ENCODE measurements around the gene POFUT2.
A peak's percentile ranks its signal among the peaks of the same experiment; 100 is the strongest.

POFUT2 gene, protein sequence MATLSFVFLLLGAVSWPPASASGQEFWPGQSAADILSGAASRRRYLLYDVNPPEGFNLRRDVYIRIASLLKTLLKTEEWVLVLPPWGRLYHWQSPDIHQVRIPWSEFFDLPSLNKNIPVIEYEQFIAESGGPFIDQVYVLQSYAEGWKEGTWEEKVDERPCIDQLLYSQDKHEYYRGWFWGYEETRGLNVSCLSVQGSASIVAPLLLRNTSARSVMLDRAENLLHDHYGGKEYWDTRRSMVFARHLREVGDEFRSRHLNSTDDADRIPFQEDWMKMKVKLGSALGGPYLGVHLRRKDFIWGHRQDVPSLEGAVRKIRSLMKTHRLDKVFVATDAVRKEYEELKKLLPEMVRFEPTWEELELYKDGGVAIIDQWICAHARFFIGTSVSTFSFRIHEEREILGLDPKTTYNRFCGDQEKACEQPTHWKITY

DNA sequence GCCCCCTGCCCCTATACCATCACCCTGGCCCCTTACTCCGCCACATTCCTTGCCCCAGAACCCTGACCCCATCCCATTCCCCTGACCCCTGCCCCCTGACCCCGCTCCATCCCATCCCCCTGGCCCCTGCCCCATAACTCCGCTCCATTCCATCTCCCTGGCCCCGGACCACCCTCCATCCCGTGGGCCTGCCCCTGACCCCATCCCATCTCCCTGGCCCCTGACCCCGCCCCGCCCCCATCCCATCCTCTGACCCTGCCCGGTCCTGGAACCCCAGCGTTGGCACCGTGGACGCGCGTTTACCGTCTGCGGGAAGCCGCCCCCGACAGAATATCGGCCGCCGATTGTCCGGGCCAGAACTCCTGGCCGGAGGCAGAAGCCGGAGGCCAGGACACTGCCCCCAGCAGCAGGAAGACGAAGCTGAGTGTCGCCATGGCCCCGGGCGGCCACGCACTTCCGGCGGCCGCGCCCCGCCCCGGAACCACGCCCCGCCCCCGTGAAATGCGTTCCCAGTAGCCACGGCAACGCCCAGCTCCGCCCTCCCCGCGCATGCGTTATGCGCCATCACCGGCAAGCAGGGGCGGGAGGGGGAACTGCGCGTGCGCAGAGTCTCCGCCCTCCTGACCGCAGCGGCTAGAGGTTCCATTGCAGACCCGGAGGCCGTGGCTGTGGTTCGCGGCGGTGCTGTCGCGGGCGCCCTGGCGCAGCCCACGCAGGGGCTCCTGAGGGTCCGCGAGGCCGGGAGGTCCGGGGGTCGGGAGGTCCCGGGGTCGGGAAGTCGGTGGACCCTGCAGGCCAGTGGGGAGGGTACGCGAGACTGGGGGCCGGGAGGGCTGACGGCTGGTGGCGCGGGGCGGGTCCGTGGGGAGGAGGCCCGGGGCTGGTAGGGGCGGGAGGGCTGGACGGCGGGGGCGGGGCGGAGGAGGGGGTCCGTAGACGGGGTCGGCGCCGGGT, at the start of gene POFUT2:
Gene POFUT2 (minus strand): TSS at position 458 of the 954 bp plus-strand sequence. CDS start 24 bp downstream, at position 434.
- peak; percentile 90 for DNase-seq

DNA sequence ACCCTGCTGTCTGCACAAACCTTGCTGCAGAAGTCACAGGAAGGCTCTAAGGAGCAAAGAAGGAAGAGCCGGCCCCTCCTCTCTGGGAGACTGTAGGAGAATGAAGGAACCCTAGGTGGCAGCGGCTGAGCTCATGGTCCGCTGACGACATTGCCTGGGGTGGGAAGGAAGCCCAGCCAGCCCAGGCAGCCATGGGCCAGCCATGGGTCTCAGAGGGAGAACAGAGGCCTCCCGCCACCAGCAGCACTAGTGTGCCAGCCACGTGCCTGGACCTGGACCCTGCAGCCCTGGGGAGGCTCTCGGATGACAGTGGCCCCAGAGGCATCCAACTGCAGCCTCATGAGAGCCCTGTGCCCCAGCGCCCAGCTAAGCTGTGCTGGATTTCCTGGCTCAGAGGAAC, 49.2 kb upstream of the POFUT2 start:
- DNase-seq: no peak

DNA sequence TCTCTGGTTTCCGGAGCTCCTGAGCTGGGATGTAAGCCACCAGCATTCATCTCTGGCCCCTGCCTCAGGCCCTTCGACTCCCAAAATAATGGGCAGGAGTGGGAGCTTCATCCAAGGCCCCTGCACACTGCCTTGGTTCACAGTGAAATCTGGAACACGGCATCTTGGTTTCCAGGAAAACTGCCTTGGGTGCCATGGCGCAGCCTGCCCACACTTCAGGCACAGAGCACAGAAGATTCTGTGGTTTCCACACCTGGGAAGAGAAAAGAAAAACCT, 48.8 kb upstream of the POFUT2 start:
- DNase-seq: no peak

DNA sequence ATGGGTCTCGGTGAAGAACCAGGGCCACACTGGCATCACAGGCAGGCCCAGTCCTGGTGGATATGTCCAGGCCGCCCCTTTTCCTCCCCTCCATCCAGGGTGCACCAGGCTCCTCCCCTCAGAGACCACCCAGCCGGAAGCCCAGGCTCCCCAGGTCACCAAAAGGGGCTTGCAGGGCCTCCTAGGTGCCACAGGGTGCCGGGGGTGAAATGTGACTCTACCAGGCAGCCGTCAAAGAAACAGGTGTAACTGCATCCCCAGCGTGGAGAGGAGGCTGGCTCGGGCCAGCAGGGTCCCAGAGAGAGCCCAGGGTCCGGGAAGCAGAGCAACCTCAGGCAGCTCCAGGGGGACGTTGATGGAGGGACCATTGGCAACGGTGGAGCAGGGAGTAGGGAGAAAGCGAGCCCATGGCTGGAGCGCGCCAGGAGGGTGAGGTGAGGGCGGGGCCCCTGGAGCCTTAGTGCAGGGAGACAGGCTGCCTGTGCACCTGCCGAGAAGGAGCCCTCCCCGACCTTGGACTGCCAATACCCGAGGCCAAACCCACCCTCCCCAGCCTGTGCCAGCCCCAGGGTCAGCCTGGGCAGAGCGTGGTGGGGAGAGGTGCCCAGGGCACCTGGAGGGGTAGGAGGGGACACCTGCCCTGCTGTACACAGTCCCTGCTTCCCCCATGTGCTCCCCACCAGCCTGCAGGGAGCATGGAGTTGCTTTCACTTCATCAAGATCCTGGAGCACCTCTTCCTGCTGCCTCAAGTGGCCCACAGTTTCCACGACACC, 48.3 kb upstream of the POFUT2 start:
- no peak for DNase-seq

DNA sequence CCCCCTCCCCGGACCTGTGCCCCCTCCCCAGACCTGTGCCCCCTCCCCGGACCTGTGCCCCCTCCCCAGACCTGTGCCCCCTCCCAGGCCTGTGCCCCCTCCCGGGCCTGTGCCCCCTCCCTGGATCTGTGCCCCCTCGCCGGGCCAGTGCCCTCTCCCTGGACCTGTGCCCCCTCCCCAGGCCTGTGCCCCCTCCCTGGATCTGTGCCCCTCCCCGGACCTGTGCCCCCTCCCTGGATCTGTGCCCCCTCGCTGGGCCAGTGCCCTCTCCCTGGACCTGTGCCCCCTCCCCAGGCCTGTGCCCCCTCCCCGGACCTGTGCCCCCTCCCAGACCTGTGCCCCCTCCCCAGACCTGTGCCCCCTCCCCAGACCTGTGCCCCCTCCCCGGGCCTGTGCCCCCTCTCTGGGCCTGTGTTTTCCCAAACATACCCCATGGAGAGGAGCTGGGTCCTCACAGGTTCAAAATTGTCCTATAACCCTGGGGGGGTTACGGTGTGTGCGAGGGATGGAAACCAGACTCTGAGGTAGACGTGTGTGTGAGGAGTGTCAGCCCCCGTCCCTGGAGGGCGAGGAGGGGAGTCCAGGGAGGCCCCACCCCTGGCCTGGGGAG, 47.6 kb upstream of the POFUT2 start:
- no peak for DNase-seq

DNA sequence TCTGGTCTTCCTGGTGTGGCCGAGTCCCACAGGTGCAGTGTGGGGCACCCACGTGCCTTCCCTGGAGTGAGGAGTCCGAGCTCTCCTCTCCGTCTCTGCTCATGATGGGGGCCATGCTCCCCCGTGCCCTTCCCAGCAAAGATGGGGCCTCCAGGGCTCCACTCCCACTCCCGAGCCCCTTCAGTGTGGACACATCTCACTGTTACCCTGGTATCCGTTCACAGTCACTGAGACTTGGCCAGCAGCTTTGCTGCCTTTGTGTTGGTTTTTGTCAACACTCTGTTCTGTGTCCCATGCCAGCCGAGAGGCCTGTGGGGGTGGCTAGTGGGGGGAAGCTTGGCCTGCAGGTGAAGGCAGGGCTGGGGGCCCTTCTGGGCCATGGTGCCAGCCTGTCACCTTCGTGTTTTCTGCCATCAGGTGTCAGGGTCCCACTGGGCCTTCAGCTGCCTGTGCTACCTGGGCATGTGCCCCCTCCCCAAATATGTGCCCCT, 46.9 kb upstream of the POFUT2 start:
- no peak for DNase-seq

DNA sequence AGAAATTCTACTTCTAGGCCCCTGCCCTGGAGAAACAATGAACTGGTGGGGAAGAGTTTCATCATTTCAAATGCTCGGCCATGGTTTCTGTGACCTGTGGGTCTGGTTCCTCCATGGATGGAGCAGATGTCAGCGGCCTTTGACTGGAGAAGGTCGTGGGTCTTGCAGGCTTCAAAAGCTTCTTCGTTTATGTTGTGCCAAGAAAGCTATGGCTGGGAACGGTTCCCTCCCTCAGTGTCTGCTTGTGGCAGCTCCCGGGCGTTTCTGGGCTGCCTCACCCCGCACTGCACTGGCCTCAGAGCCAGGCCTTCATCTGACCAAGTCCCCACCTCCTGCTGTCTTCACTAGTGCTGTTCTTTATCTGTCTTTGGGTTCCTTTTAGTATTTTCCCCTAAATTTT, 46.4 kb upstream of the POFUT2 start:
- no peak for DNase-seq

DNA sequence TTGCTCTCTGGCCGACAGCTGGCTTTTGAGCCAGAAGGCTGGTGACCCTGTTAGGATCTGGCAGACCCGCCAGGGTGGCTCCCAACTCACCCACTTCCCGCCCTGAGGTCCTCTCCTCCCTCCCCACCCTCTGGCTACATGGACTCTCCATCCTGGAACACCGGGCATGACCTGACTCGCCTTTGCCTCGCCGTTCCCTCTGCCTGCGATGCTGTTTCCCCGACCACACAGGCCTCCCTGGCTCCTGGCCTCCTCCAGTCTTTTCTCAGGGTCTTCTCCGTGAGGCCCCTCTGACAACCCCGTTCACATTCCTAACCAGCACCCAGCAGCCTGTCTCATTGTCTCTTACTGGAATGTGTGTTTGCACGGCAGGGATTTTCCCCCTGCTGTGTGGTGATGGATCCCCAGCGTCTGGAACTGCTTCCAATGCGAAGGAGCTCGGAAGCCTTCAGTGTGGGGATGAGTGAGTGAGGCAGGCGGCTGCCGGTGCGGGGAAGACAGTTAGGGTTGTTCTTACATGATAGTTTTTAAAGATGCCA, 46.0 kb upstream of the POFUT2 start:
- no peak for DNase-seq

DNA sequence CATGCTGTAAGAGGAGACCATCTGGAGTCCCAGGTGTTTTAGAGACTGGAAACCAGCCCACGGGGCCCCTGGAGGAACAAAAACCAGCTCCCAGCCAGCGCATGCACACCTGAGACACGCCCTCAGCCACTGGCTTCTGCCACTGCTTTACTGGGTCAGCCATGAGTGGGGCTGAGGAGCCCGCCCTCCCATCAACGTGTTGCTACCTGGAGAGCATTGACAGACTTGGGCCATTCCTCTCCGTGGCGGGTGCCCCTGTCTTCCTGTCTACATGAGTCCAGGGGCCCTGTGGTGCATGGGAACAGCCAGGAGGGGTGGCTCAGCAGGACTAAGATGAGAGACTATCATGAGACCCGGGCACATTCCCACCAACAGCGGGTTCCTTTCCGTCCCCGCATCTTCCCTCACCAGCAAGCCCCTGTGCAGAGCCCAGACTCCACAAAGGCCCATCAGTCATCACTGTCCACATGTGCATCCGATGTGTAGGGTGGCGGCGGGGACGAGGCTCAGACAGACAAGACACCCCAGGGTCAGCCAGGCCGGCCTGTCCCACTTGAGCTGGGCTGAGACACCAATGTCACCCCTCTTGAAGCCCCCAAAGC, 45.4 kb upstream of the POFUT2 start:
- DNase-seq: no peak

DNA sequence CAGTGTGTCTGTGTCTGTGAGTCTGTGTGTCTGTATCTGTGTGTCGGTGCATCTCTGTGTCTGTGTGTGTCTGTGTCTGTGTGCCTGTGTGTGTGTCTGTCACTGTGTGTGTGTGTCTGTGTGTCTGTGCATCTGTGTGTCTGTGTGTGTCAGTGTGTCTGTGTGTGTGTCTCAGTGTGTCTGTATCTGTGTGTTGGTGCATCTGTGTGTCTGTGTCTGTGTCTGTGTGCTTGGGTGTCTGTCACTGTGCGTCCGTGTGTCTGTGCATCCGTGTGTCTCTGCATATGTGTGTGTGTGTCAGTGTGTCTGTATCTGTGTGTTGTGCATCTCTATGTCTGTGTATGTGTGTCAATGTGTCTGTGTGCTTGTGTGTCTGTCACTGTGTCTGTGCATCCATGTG, 44.7 kb upstream of the POFUT2 start:
- no peak for DNase-seq

DNA sequence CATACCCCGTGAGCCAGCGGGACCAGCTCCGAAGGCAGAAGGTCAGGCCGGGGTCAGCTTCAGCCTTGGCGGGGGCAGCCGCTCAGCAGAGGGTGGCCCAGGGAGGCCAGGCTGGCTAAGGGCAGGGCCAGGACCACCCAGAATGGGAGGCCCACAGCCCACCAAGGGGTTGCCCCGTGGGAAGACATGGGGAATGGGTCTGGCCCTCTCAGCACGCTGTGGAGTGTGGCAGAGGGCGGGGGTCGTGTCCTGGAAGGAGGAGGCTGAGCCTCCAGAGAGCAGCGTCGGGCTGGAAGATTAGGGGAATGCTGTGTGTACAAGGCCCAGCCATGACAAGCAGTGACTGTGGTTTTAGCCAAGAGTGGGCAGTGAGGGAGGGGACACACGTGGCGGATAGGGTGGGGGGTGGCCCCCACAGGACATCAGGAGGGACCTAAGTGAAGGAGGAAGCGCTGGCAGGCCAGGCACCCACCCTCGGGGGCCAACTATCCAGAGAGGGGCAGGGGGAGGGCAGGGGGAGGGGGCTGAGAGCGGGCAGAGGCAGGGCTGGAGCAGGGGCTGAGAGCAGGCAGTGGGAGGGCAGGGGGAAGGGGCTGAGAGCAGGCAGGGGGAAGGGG, 43.9 kb upstream of the POFUT2 start:
- DNase-seq: no peak

DNA sequence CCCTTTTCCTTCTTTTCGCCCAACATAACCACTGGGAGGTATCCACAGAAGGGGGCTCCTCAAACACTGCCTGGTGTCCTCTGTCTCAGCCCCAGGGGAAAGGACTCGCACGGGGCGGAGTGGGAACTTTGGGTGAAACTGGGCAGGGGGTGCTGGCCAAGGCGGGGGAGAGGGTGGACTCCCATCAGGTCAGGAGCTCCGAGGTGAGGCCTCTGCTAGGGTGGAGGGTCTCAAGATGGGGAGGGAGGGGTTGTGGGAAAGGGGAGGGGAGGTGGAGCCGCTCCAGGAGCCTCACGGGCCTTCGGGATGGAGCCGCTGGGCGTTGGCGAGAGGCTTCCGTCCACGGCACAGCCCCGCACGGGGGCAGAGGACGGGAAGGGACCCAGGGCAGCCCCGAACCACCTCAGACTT, 43.2 kb upstream of the POFUT2 start:
- DNase-seq: no peak

DNA sequence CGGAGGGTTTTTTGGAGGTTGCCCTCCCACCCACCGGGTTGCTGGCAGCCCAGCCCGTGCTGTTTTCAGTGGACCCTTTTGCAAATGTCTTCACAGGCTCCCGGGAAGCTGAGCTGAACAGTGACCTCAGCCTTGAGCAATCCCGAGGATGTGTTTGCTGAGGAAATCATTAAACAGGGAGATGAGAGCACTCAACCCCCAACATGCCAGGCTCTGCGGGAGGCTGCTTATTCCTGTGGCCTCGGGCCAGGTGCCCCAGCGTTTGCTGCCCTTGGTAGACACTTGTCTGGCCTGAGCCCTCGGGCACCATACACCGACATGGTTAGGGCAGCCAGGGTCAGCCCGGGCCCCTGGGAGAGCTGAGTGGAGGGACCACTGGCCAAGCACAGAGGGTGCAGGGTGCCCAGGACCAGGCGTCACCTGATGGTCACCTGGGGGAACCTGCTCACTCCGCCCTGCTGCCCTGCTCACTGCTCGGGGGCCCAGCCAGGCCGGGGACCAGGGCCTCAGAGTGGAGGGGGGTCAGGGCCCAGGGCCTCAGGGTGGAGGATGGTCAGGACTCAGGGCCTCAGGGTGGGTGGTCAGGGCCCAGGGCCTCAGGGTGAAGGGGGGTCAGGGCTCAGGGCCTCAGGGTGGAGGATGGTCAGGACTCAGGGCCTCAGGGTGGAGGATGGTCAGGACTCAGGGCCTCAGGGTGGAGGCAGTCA, 42.5 kb upstream of the POFUT2 start:
- no peak for DNase-seq

DNA sequence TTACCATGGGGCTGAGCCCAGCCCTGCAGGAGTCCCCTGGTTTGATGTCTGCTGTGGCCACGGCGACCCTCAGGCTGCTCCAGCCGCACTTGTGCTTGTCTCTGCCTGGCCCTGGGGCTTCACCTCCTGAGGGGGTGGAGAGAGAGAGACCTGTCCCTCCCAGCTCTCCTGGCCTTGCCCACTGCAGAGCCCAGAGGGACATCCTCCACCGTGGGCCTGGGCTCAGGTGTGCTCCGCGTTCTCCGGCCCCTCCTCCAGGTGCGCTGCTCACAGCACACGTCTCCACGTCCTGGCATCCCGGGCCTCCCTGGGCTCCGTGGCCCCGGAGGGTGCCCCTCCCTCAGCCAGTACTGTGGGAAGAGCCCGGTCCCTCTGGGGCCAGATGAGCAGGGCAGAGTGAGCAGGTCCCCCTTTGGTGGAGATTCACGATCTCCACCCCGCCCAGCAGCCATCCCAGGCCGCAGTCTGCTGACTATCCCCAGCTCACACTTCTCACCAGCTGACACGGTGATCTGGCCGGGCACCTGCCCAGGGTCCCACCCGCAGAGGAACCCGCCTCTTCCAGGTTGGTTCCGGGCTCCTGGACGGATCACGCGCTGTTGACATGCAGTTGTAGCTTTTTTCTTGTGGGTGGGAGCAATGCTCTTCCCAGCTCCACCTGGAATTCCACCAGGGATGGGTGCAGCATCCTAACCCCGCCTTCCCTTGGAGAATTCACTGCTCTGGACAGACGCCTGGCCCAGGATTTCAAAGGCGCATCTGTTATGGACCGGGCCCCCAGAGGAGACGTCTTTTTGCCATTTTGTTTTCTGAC, 41.8 kb upstream of the POFUT2 start:
- no peak for DNase-seq

DNA sequence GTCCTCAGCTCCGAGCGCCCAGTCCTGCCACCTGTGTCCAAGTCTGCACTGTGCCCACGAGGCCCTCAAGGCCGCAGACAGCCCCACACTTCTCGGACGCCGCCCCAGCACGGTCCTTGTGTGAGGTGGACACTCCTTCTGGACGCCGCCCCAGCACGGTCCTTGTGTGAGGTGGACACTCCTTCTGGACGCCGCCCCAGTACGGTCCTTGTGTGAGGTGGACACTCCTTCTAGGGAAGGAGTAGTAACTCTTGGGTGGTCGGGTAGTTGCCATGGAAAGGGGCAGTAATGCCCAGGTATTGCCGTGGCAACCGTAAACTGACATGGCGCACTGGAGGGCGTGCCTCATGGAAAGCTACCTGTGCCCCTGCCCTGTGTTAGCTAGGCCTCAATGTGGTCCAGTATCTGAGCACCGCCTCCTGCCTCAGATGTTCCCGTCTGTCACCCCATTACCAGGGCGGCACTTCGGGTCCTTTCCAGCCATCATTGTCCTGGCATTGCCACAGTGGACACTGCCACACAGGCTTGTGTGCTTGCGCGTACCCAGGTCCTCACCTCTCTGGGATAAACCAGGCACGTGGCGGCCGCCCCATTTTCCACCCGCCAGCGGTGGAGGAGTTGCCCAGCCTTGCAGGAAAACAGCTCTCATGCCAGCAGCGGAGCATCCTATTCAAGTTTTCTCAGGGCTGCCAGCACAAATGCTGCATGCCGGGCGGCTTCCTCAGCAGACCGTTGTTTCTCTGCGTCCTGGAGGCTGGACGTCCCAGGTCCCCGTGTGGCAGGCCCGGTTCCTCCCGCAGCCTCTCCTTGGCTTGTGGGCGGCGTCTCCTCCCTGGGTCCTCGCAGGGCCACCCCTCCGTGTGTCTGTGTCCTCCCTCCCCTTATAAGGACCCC, 40.8 kb upstream of the POFUT2 start:
- no peak for DNase-seq

DNA sequence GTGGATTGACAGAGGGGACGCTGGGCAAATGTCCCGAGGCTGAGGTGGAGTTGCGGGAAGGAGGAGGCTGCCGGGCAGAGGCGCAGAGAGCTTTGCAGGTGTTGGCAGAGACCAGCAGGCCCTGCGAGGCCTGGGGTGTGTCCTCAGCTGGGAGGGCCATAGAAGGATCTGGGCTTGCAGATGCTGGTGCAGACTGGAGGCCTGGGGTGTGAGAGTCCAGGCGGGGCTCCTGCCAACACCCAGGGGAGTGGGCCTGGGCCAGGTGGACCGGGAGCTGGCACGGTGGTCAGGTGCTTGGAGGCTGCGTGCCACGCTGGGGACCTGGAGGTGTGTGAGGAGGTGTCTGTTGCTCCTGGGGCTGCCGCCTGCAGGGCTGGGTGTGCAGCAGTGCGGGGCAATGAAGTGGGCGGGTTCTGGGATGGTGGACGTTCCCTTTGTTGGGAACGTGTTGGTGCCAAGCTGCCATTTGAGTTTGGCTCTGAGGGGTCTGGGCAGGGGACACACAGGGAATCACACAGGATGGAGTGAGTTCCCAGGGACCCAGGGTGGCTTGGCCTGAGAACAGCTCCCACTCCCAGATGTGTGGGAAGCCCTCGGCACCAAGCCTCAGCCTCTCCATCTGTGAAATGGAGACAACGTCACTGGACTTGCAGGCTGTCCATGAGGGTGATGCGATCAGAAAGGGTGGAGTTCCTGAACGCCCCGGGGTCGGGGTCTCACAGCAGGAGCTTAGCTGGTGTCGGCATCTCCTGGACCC, 39.9 kb upstream of the POFUT2 start:
- no peak for DNase-seq

DNA sequence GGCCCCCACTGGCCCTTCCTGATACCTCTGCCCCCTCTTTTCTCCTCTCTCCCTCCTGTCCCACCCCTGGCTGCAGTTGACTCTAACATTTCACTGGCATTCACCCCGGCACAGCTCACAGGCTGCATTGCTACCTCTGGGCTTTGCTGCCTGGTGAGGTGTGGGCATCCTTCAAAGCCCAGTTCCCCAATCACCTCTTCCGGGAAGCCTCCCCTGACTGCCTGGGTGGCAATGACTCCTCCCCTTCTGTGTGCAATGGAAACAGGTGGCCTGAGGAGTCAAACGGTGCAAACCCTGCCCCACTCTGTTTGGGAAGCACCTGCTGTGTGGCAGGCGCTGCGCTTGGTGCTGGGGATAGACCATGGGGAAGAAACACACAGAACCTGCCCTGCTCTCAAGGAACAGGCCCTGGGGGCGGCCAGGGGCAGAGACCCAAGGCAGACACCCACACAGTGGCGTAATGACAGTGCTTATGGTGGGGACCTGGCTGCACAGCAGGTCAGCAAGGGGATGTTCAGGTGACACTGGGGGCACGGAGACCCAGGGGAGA, 39.3 kb upstream of the POFUT2 start:
- DNase-seq: no peak
